A549 (cell line): Measurements from ENCODE around the gene HOXD12. TPM values are rescaled to one million over a fixed set of nuclear protein-coding genes. Genes with fewer than 3 reads are reported as not detected.

Experiments used
- ATAC-seq, 2 experiments: fragments of 200-7000 bp in 1 of 2; fragments of >200 bp in 1 of 2; cut with Nextera tagmentation in 1 of 2; cut with Tn5 transposase in 1 of 2; 3 replicates each; pipeline versions ENCODE4 v1.8.0 to v1.9.1; 2018 to 2020; ENCODE audit warnings: mild to moderate bottlenecking in 1 of 2, moderate library complexity in 1 of 2
- CTCF ChIA-PET: fragments of 300-600 bp; sonication (Branson Sonifier 250); formaldehyde crosslinking; extraction: SDS; loops from one replicate; lab custom pipeline; 2021; ENCODE audit warnings: antibody characterized with exemption, inconsistent platforms; lab: Yijun Ruan, JAX
- POLR2A ChIA-PET: fragments of 350-600 bp; formaldehyde crosslinking; extraction: SDS; loops from one replicate; lab custom pipeline; 2021; ENCODE audit warnings: antibody characterized with exemption, inconsistent platforms; lab: Yijun Ruan, JAX
- DNase-seq, 2 experiments: peaks; one replicate each; pipeline versions ENCODE4 v3.0.0 to v3.0.0-alpha.2; 2011 to 2016; ENCODE audit warnings: low read depth in 1 of 2, low spot score in 1 of 2
- FAIRE-seq: peaks from 2 replicates; lab custom pipeline; 2011; peaks lifted over from hg19 to GRCh38; lab: Jason Lieb, UNC
- H3K27ac ChIP-seq, 2 experiments: fragments of >200 bp; sonication (Bioruptor Twin); formaldehyde crosslinking; 3 replicates each; pipeline ENCODE4 v1.5.1; 2016 to 2017
- H3K4me1 ChIP-seq: fragments of >200 bp; sonication (Bioruptor Twin); formaldehyde crosslinking; 3 replicates; pipeline ENCODE4 v1.6.1; 2016
- H3K4me2 ChIP-seq: fragments of >200 bp; sonication (Bioruptor Twin); formaldehyde crosslinking; 3 replicates; pipeline ENCODE4 v1.6.1; 2016
- H3K4me3 ChIP-seq: fragments of >200 bp; sonication (Bioruptor Twin); formaldehyde crosslinking; 3 replicates; pipeline ENCODE4 v1.5.1; 2016
- H3K9me3 ChIP-seq: fragments of >200 bp; sonication (Bioruptor Twin); formaldehyde crosslinking; 3 replicates; pipeline ENCODE4 v1.6.1; 2016
- ATOH8 ChIP-seq: fragments of 250-450 bp; sonication (Bioruptor Pico); IDR thresholded peaks from 2 replicates; pipeline ENCODE4 v1.5.0; 2020; ENCODE audit warnings: low read depth, mild to moderate bottlenecking, moderate library complexity
- CBX2 ChIP-seq: fragments of 200-600 bp; sonication (generic); IDR thresholded peaks from 2 replicates; pipeline ENCODE4 v1.6.1; 2016; ENCODE audit warnings: low read depth, mild to moderate bottlenecking, borderline replicate concordance
- CBX8 ChIP-seq: fragments of 200-600 bp; sonication (generic); IDR thresholded peaks from 2 replicates; pipeline ENCODE4 v1.6.1; 2016
- CHD4 ChIP-seq: fragments of 200-600 bp; sonication (generic); IDR thresholded peaks from 2 replicates; pipeline ENCODE4 v1.6.1; 2016; ENCODE audit warnings: antibody characterized with exemption, mild to moderate bottlenecking, borderline replicate concordance
- CTCF ChIP-seq: fragments of >200 bp; sonication (Bioruptor Twin); formaldehyde crosslinking; IDR thresholded peaks from 3 replicates; pipeline ENCODE4 v1.5.1; 2016
- FOSB ChIP-seq: fragments of 250-450 bp; sonication (Bioruptor Pico); IDR thresholded peaks from 2 replicates; pipeline ENCODE4 v1.5.0; 2020; ENCODE audit warnings: mild to moderate bottlenecking, moderate library complexity
- HDAC2 ChIP-seq: fragments of 200-600 bp; sonication (generic); IDR thresholded peaks from 2 replicates; pipeline ENCODE4 v1.6.1; 2016
- HES2 ChIP-seq: fragments of >200 bp; sonication (Bioruptor Twin); formaldehyde crosslinking; IDR thresholded peaks from 2 replicates; pipeline ENCODE4 v1.6.1; 2016
- HMGXB4 ChIP-seq: fragments of 250-450 bp; sonication (Bioruptor Pico); IDR thresholded peaks from 2 replicates; pipeline ENCODE4 v1.5.0; 2021; ENCODE audit warnings: mild to moderate bottlenecking, moderate library complexity, borderline replicate concordance
- JUNB ChIP-seq: fragments of >200 bp; sonication (Bioruptor Twin); formaldehyde crosslinking; IDR thresholded peaks from 2 replicates; pipeline ENCODE4 v1.6.1; 2016
- MAZ ChIP-seq: fragments of 150-350 bp; IDR thresholded peaks from 2 replicates; pipeline ENCODE4 v1.6.1; 2014; ENCODE audit warnings: antibody characterized with exemption, low read depth, low read length, borderline replicate concordance
- PBX3 ChIP-seq: IDR thresholded peaks from 2 replicates; pipeline ENCODE4 v1.6.1; 2012
- PHF8 ChIP-seq: fragments of 200-600 bp; sonication (generic); IDR thresholded peaks from 2 replicates; pipeline ENCODE4 v1.6.1; 2016; ENCODE audit warnings: low read depth, mild to moderate bottlenecking, antibody characterized with exemption, moderate library complexity, borderline replicate concordance
- POLR2A ChIP-seq: IDR thresholded peaks from 2 replicates; pipeline ENCODE4 v1.6.1; 2012; ENCODE audit warnings: mild to moderate bottlenecking, low read length
- RNF2 ChIP-seq: fragments of 200-600 bp; sonication (generic); IDR thresholded peaks from 2 replicates; pipeline ENCODE4 v1.6.1; 2016; ENCODE audit warnings: low read depth, mild to moderate bottlenecking, antibody characterized with exemption, moderate library complexity, borderline replicate concordance
- SMC3 ChIP-seq: fragments of >200 bp; sonication (Bioruptor Twin); formaldehyde crosslinking; IDR thresholded peaks from 3 replicates; pipeline ENCODE4 v1.6.1; 2018; ENCODE audit warnings: inconsistent platforms
- SREBF2 ChIP-seq: fragments of 450-650 bp; IDR thresholded peaks from 2 replicates; pipeline ENCODE4 v1.6.1; 2014; ENCODE audit warnings: mild to moderate bottlenecking, moderate library complexity
- TFCP2L1 ChIP-seq: fragments of 250-450 bp; sonication (Bioruptor Pico); IDR thresholded peaks from 2 replicates; pipeline ENCODE4 v1.5.0; 2021; ENCODE audit warnings: mild to moderate bottlenecking
- ZFP36 ChIP-seq: fragments of 450-650 bp; IDR thresholded peaks from 2 replicates; pipeline ENCODE4 v1.6.1; 2014; ENCODE audit warnings: borderline replicate concordance; ENCODE audit not compliant: partially characterized antibody
- WGBS: methylation state at CpG from one replicate; pipeline ENCODE4 v1.1.6; 2017; ENCODE audit errors: missing lambda C conversion rate; 5-methylcytosine and 5-hydroxymethylcytosine counted together
- polyA plus RNA-seq, 4 experiments: library from polyadenylated mRNA; depleted of rRNA in 3 of 4; stranded (reverse); fragments of >200 nt; fragmentation: RNase III in 1 of 4; extraction: RNeasy Plus Mini Kit Qiagen cat#74134 plus additional on column Dnase treatment in 1 of 4; gene quantifications; 2 replicates in 3 of 4; 3 replicates in 1 of 4; pipeline ENCODE4 v1.2.3, GENCODE V29; 2011 to 2017

HOXD12 gene
- polyA plus RNA-seq, 2 of the 4 experiments (the other 2 are of a cell fraction): not detected

GRCh38 chr2:176094349-176094748 is 5.2 kb upstream of the HOXD12 start (continued):
- TF ChIP-seq HMGXB4 (CRISPR knock-in tag): no peak
- TF ChIP-seq ATOH8 (CRISPR knock-in tag): no peak
- TF ChIP-seq, all 56 proteins: peak for 0

GRCh38 chr2:176095421-176095820 is 4.2 kb upstream of the HOXD12 start:
- H3K4me1 ChIP-seq: peaks cover 7% of the 10 kb centered on the region; the same call in 2 of the 3 replicates
- ATAC-seq: no peak
- no peaks in the 10 kb centered on the region for H3K9me3 ChIP-seq
- ChIA-PET CTCF (interaction anchor here (1.2 to 4.5 kb wide), 7 partner anchors 8 to 844 kb away, joined by 3 to 57 read pairs (median 9); partner anchors contain the start of gene EVX2), POLR2A (no interaction called here)
- no peak overlapping the region for H3K4me3 ChIP-seq
- FAIRE-seq: no peak
- no peak overlapping the region for H3K27ac ChIP-seq
- no peak overlapping the region for H3K4me2 ChIP-seq
- WGBS: 68% methylated on average over 5 of the region's 5 CpGs
- no peak for TF ChIP-seq RNF2
- no peak for TF ChIP-seq SMC3
- no peak for TF ChIP-seq PBX3
- TF ChIP-seq ZFP36: no peak
- TF ChIP-seq HMGXB4 (CRISPR knock-in tag): no peak
- TF ChIP-seq CHD4: no peak
- TF ChIP-seq POLR2A: no peak
- no peak for TF ChIP-seq JUNB
- no peak for TF ChIP-seq CTCF
- TF ChIP-seq FOSB (CRISPR knock-in tag): no peak
- no peak for TF ChIP-seq SREBF2
- no peak for TF ChIP-seq CBX8
- TF ChIP-seq PHF8: no peak
- no peak for TF ChIP-seq MAZ
- TF ChIP-seq TFCP2L1: no peak
- no peak for TF ChIP-seq HES2
- TF ChIP-seq CBX2: no peak
- no peak for TF ChIP-seq HDAC2
- DNase-seq: no peak
